ENCODE results near the gene DYRK1A. TPM values are rescaled to one million over a fixed set of nuclear protein-coding genes. Genes with fewer than 3 reads are reported as not detected.

DYRK1A gene
- total and polyA plus RNA-seq, 2 of the 13 experiments (the other 11 are each of a cell fraction or from before 2014, with no cell fraction given) = 24.6 to 34.2 TPM

- no peak for TF ChIP-seq ISL2 (CRISPR knock-in tag; IDR thresholded peaks at IDR 0.05)
- no peak for TF ChIP-seq ZNF784 (CRISPR knock-in tag; IDR thresholded peaks at IDR 0.05; ENCODE audit: borderline replicate concordance)
- no peak for TF ChIP-seq ZBTB21 (CRISPR knock-in tag; IDR thresholded peaks at IDR 0.05)
- no peak for TF ChIP-seq ZNF138 (CRISPR knock-in tag; IDR thresholded peaks at IDR 0.05; ENCODE audit: low read depth)
- TF ChIP-seq ZBTB44 (CRISPR knock-in tag; IDR thresholded peaks at IDR 0.05) = no peak
- no peak for TF ChIP-seq KIAA2018 (CRISPR knock-in tag; IDR thresholded peaks at IDR 0.05; ENCODE audit: borderline replicate concordance)
- TF ChIP-seq TGIF2 (CRISPR knock-in tag; IDR thresholded peaks at IDR 0.05) = peak; percentile 59; the same call in 1 of the 2 replicates
- TF ChIP-seq ZZZ3 (CRISPR knock-in tag; IDR thresholded peaks at IDR 0.05; ENCODE audit: borderline replicate concordance) = no peak
- peak; percentile 82; the same call in 1 of the 2 replicates for TF ChIP-seq CEBPB (IDR thresholded peaks at IDR 0.05; ENCODE audit: borderline replicate concordance, low read depth, low read length)
- TF ChIP-seq TERF1 (CRISPR knock-in tag; IDR thresholded peaks at IDR 0.05) = no peak
- no peak for TF ChIP-seq ZNF780A (CRISPR knock-in tag; IDR thresholded peaks at IDR 0.05)
- TF ChIP-seq, protein P1, sequence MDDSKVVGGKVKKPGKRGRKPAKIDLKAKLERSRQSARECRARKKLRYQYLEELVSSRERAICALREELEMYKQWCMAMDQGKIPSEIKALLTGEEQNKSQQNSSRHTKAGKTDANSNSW (CRISPR knock-in tag; IDR thresholded peaks at IDR 0.05; ENCODE audit: borderline replicate concordance) = no peak
- TF ChIP-seq, protein P2, sequence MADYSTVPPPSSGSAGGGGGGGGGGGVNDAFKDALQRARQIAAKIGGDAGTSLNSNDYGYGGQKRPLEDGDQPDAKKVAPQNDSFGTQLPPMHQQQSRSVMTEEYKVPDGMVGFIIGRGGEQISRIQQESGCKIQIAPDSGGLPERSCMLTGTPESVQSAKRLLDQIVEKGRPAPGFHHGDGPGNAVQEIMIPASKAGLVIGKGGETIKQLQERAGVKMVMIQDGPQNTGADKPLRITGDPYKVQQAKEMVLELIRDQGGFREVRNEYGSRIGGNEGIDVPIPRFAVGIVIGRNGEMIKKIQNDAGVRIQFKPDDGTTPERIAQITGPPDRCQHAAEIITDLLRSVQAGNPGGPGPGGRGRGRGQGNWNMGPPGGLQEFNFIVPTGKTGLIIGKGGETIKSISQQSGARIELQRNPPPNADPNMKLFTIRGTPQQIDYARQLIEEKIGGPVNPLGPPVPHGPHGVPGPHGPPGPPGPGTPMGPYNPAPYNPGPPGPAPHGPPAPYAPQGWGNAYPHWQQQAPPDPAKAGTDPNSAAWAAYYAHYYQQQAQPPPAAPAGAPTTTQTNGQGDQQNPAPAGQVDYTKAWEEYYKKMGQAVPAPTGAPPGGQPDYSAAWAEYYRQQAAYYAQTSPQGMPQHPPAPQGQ (CRISPR knock-in tag; IDR thresholded peaks at IDR 0.05; ENCODE audit: borderline replicate concordance) = no peak
Measured at GRCh38 chr21:37430184-37430821, 63.7 kb downstream of the DYRK1A start (continued).
